ENCODE measurements around the gene RBM14.
"Not testable (repeated sequence)": the region's sequence is repeated elsewhere in the genome, so short reads cannot be mapped to it uniquely, and the experiment has no call there.

Gene RBM14, protein sequence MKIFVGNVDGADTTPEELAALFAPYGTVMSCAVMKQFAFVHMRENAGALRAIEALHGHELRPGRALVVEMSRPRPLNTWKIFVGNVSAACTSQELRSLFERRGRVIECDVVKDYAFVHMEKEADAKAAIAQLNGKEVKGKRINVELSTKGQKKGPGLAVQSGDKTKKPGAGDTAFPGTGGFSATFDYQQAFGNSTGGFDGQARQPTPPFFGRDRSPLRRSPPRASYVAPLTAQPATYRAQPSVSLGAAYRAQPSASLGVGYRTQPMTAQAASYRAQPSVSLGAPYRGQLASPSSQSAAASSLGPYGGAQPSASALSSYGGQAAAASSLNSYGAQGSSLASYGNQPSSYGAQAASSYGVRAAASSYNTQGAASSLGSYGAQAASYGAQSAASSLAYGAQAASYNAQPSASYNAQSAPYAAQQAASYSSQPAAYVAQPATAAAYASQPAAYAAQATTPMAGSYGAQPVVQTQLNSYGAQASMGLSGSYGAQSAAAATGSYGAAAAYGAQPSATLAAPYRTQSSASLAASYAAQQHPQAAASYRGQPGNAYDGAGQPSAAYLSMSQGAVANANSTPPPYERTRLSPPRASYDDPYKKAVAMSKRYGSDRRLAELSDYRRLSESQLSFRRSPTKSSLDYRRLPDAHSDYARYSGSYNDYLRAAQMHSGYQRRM

DNA sequence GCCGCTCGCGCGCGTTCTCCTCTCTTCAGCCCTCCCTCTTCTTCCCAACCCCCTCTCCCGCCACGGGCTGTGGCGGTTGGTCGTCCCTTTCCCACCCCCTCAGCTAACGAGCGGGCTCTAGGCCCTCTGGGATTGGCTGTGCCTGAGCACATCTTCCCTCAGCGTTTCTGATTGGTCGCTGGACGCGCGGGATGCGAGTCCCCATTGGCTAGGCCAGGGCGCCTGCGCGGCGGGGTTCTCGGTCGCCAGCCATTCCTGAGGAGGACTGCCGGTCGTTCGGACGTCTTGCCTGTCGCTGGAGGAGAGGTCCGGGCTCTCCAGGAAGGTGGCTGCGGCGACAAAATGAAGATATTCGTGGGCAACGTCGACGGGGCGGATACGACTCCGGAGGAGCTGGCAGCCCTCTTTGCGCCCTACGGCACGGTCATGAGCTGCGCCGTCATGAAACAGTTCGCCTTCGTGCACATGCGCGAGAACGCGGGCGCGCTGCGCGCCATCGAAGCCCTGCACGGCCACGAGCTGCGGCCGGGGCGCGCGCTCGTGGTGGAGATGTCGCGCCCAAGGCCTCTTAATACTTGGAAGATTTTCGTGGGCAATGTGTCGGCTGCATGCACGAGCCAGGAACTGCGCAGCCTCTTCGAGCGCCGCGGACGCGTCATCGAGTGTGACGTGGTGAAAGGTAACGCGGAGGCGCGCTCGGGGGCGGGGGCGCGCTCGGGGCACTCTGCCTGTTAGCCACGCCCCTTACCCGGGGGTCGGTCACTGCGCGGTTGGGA lies at the start of gene RBM14:
Gene RBM14, plus strand, starts transcription at position 252 of the 776 bp plus-strand sequence. Its CDS starts 91 bp downstream, at position 343.
- DNase-seq (ENCODE audit: low read depth in 2 of 2), result peak; percentile 97

DNA sequence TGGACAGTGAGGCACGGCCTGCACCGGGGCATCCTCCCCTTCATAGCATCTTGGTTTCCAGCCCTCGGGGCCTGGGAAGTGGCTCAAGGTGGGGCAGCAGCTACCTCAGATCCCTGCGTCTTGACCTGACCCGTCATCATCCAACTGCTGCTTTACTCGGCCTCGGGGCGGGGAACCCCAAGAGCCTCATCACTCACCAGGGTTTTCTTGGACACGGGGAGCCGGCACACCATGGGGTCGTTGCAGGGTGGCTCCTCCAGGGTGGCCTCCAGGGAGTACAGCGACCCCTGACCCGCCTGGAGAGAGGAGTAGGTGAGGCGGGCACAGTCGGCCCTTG lies 48.7 kb upstream of the RBM14 start:
- DNase-seq (ENCODE audit: low read depth in 2 of 2), result no peak

DNA sequence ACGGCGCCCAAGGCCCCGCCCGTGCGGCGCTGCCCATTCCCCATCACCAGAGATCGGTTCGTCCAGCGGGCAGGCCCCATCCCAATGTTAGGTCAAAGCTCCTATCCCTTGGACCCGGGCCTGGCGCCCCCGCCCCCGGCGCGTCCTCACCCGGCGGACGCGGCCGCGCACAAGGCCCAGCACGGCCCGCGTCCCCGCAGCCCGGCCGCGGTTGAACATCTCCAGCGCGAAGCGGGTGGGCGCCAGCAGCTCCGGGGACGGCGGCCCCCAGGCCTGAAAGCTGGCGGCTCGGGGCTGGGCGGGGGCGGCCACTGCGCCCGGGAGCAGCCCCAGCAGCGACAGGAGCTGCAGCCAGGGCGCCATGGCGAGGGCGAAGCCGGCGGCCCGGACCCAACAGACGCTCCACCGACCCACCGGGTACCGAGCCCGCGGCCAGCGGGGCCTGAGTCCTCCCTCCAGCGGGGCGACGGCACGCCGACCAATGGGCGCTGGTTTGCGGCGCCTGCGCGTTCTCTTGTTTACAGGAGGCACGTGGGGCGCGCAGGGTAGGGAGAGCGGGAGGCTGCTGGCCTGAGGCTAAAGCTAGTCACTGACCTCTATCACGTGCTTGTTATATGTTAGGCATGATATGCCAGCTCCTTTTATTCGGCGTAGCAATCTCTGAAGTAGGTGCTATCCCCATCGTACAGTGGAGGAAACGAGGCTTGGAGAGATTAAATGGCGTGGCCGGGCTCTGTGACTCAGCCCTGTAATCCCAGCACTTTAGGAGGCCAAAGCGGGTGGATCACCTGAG lies 48.1 kb upstream of the RBM14 start, which contains the start of gene CTSF:
Gene CTSF, minus strand, starts transcription at position 483 of the 793 bp plus-strand sequence. Its CDS starts 120 bp downstream, at position 363.
- peak; percentile 26 to 62 for DNase-seq (ENCODE audit: low read depth in 2 of 2)

DNA sequence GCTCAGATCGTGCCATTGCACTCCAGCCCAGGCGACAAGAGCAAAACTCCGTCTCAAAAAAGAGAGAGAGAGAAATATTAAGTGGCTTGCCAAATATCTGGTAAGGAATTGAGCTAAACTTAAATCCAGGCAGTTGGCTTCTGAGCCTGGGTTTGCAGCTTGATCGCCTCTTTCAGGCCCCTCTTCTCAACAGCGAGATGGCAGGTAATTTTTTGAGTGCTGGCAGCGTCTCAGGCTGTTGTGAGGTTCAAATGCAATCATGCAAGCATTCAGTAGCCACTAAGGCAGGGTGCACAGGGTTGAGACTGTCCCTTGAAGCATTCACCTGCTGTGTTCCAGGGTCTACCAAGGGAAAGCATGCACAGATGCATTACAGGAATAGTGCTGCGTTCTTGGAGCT lies 47.4 kb upstream of the RBM14 start:
- DNase-seq (ENCODE audit: low read depth in 2 of 2), result no peak

DNA sequence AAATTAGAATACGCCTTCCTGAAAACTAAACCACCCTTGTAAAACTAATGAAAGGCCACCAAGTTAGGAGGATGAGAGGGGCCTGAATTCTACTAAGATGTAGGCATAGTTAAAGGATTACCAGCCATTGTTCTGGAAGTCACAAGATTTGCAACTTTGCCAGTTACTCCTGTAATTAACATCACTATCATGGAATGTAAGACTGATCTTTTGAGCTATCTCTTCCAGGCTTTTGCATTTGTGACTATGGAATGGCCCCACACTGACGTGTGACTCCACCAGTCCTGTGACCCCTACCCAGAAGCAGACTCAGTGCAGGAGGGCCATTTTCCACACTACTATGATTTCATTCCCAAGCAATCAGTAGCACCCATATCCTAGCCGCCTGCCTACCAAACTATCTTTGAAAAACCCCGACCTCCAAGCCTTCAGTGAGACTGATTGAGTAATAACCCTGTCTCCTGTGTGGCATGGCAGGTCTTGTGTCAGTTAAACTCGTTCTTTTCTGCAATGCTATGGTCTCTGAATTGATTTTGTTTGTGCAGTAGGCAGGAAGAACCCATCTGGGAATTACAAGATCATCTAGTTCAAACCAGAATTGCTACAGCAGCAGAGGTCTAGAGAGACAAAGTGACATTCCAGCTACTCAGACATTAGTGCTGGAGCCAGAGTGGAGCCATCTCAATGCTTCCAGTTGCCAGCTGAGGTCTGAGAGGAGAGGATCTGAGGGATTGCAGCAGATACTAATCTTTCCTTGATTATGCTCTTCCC lies 46.2 kb upstream of the RBM14 start:
- no peak for DNase-seq (ENCODE audit: low read depth in 2 of 2)

DNA sequence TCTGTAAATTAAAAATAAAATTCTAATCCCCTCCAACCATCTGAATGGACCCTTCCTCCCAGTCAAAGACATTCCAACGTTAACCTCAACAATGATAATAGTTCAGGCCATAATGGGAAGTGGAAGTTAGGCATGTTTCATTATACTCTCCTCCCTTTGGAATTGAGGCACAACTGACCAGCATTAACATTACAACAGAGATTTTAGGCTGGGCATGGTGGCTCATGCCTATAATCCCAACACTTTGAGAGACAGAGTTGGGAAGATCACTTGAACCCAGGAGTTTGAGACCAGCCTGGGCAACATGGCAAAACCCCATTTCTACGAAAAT lies 45.6 kb upstream of the RBM14 start:
- no peak for DNase-seq (ENCODE audit: low read depth in 2 of 2)

DNA sequence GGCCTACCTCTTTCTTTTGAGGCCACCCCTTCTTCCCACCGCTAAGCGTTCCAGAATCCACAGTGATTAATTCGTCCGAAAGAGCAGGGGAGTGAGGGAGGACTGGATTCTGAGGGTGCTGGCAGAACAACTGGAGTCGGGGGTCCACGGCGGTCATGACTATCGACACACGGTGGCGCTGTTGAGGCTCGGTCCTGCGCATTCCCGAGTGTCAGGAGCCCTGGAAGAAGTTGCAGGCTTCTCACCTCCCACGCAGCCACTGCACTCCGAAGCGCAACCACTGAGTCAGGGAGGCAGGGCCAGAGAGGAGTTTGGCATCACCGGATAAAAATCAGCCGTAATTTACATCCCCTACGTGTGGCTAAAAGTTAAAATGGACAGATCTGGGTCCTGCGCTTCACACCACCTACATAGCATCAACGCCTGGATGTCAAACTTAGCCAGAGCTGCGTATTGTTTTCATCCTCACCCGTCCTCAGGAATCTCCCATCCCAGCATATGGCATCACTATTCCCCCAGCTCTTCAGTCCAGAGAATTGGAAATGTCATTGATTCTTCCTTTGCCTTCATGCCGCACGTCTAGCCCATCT lies 37.3 kb upstream of the RBM14 start:
- DNase-seq (ENCODE audit: low read depth in 2 of 2), result peak; percentile 61

DNA sequence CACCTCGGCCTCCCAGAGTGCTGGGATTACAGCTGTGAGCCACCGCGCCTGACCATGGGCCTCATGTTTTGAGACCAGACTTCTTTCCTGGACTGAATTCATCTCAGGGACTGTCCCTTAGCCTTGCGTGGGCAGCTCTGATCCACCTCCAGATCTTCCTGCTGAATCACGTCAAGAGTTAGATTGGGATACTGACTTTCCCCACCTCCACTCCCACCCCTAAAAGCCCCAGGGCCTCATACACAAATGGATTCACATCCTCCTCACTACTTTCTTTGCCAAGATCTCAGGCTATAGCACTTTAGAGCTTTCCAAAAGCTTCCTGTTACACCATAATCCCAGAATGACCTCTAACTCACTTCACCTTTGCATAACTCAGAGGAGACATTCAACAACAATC lies 35.6 kb upstream of the RBM14 start:
- DNase-seq (ENCODE audit: low read depth in 2 of 2), result no peak

DNA sequence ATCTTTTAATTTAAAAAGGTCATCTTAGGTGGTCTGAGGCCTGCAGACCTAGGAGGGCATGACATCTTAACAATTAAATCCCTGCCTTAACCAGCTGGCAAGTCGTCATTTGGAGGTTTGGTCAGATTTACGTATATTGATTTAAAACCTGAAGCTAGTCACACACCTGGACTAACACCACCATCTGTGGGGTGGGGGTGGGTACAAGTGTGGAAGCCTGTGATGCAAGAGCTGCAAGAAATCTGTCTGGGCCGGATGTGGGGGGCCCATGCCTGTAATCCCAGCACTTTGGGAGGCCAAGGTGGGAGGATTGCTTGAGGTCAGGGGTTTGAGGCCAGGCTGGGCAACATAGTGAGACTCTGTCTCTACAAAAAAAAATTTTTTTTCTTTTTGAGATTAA lies 35.2 kb upstream of the RBM14 start:
- no peak for DNase-seq (ENCODE audit: low read depth in 2 of 2)

DNA sequence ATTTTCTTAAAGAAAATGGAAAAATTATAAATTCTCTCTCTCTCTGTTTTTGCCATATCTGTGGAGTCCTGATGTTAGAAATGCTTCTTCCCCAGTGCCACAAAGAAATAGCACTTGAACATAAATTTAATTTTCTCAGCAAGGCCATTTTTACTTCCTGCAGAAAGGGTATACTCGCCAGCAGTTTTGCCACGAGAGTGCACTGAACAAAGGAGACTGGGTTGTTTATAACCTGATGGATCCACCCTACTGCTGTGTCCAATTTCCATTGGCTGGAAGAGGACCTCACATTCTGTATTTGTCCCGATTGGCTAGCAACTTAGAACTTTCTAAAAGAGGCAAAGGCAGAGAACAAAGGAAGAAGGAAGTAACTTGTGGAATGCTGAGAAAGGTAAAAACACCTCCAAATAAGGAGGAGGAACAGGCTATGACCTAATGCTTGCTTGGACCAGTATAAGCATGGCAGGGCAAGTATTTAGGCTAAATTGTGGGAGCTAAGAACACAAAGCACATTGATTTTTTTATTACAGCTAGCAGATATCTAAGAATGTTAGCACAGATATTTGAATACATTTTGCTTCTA lies 33.8 kb upstream of the RBM14 start:
- DNase-seq (ENCODE audit: low read depth in 2 of 2), result not testable (repeated sequence)

DNA sequence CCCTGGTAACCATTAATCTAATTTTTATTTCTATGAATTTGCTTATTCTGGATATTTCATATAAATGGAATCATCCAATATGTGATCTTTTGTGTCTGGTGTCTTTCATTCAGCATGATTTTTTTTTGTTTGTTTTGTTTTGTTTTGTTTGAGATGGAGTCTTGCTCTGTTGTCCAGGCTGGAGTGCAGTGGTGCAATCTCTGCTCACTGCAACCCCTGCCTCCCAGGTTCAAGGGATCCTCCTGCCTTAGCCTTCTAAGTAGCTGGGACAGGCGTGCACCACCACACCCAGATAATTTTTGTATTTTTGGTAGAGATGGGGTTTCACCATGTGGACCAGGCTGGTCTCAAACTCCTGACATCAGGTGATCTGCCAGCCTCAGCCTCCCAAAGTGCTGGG lies 31.0 kb upstream of the RBM14 start:
- DNase-seq (ENCODE audit: low read depth in 2 of 2), result not testable (repeated sequence)

DNA sequence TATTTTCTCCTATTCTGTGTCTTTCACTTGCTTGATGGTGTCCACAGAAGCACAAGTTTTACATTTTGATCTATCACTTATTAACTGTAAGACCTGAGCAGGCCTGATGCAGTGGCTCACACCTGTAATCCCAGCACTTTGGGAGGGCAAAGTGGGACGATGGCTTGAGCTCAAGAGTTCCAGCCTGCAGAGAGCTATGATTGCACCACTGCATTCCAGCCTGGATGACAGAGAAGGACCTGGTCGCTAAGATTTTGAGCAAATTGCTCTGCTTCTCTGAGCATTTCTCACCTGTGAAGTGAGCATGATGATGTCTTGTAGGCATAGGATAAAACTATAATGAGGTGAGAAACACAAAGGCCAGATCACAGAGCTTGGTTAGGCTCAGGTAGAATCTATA lies 30.3 kb upstream of the RBM14 start:
- DNase-seq (ENCODE audit: low read depth in 2 of 2), result no peak

DNA sequence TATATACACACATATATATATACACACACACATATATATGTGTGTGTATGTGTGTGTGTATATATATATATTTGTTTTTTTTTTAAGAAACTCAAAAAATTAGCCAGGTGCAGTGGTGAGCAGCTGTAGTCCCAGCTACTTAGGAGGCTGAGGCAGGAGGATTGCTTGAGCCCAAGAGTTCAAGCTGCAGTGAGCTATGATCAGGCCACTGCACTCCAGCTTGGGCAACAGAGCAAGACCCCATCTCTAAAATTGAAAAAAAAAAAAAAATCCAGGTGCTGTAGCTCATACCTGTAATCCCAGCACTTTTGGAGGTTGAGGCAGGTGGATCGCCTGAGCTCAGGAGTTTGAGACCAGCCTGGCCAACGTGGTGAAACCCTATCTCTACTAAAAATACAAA lies 27.1 kb upstream of the RBM14 start:
- DNase-seq (ENCODE audit: low read depth in 2 of 2), result not testable (repeated sequence)

DNA sequence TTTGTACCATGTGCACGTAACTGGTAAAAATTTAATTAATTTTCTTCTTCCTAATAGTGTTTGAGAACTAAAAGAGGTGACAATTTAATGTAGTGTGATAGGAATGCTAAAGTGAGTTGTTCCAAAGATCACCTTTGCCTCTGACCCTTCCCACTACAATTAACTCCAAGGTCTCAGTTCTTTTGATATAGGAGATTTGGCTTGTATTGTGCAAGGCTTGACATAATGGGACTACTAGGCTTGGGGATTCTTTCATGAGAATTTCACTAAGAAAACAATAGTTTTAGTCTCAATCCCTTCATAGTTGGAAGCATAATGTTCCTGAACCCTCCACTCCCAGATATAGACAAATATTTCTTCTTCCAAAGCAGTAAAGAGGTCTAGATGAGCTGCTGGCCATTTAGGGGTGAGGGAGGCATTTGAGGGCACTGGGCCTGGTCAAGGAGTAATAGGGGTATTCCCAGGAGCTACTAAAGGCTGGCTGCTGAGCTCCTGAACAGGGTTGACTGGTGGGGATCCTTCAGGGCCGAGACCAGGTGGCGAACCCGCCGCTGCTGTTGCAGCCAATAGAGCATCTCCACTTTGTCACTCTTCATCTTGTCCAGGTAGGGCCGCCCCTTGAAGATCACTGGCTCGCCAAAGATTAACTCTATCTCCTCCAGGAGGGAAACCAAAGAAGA lies 26.3 kb upstream of the RBM14 start:
- no peak for DNase-seq (ENCODE audit: low read depth in 2 of 2)

DNA sequence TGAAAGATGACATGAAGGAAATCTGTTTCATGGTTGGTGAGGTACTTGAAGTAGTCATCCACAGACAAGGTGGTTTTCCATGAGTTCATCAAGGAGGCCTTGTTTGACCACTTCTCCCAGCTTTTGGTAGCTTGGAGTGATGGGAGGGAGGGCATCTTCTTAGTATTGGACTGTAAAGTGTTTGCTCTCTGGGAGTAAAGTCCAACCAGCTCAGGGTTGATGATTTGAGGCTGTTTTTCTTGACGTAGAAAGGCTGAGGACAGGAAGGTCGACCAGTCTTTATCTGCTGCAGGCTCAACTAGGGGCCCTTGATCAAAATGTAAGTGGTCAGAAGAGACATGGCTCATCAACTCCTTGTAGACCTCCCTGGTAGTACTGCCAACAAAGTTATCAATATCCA lies 25.3 kb upstream of the RBM14 start:
- no peak for DNase-seq (ENCODE audit: low read depth in 2 of 2)

DNA sequence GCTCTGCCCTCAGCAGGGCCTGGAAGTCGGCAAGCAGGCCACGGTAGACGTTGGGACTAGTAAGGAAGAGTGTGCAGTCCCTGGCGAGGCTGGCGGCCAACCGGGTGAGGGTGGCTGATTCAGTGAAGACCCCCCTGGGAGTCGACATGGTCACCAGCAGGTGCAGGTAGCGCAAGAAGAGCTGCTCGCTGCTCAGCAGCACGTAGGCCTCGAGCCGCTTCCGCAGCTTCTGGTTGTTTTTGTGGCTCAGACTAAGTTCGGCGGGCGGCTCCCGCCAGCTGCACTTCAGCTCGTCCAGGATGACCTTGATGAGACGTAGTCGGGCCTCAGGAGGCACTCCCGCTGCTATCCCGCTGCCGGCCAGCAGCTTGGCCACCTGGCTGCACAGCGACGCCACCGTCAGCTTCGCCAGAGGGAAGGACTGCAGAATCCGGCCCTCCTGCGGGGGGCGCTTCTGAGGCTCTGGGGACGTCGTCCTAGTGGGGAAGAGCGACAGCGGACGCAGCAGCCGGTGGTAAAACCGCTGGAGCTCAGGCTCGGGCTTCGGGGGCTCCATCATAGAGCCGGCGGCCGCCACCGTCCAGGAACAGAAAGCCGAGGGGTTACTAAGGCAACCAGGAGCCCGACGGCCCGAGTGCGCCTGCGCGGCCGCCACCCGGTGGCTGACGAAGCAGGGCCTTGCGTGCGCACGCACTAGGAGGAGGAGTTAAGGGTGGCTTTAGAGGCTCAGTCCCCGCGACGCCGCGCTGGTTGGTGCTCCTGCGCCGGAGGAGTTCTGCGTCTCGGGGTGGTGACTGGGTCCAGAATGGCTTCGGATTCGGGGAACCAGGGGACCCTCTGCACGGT lies 23.8 kb upstream of the RBM14 start, which contains the start of the genes CCDC87 and CCS:
Gene CCDC87, minus strand, starts transcription at position 607 of the 846 bp plus-strand sequence. Its CDS starts 48 bp downstream, at position 559.
Gene CCS, plus strand, starts transcription at position 729 of the 846 bp plus-strand sequence. Its CDS starts 77 bp downstream, at position 806.
- DNase-seq (ENCODE audit: low read depth in 2 of 2), result peak; percentile 97 to 99

DNA sequence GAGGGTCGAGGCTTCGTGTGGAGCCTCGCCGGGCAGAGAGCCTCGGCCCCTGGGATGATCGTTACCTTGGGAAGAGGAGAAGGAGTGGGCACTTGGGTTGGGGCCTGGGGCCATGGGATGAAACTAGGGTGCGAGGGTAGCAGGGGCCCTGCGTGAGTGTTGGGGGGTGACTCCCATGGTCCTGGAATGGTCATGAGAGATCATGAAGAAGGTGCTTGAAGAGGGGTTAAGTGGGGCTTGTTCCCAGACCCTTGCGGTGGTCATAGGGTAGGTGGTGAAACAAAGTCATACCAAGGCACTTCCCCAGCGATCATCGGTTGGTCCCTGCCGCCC lies 23.2 kb upstream of the RBM14 start:
- DNase-seq (ENCODE audit: low read depth in 2 of 2), result no peak

DNA sequence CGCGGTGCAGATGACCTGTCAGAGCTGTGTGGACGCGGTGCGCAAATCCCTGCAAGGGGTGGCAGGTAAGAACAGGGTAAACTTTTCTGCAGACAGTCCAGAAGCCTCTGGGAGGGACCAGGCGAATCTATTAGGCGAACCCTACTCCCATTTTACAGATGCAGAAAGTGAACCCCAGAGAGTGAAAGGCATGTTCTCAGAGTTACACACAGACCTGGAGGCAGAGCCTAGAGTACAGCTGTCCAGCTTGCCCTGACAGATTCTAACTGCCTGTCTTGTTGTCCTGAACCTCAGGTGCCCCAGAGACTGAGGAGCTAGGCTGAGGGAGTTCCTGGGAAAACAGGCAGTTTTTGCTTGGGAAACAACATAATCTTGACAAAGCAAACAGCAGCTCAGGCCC lies 22.8 kb upstream of the RBM14 start:
- no peak for DNase-seq (ENCODE audit: low read depth in 2 of 2)
